H1 (cell line): ENCODE results near the gene PTPN12.

Experiments
- EGR1 ChIP-seq: IDR thresholded peaks from 2 replicates; pipeline ENCODE4 v1.6.1; 2011; ENCODE audit warnings: low read depth, low read length, borderline replicate concordance
- EZH2 ChIP-seq: fragments of 200-600 bp; sonication (generic); IDR thresholded peaks from 2 replicates; pipeline ENCODE4 v1.7.1; 2012; ENCODE audit warnings: low read depth, mild to moderate bottlenecking, moderate library complexity, low read length, inconsistent platforms; ENCODE audit not compliant: severe bottlenecking
- GABPA ChIP-seq: IDR thresholded peaks from 2 replicates; pipeline ENCODE4 v1.6.1; 2011; ENCODE audit warnings: mild to moderate bottlenecking, low read length, moderate library complexity, borderline replicate concordance; ENCODE audit not compliant: insufficient read depth
- KDM1A ChIP-seq: fragments of 200-600, 300-600 bp; sonication (generic); IDR thresholded peaks from 2 replicates; pipeline ENCODE4 v1.7.1; 2016; ENCODE audit warnings: mild to moderate bottlenecking, low read length, borderline replicate concordance
- NANOG ChIP-seq: IDR thresholded peaks from 2 replicates; pipeline ENCODE4 v1.6.1; 2011; ENCODE audit warnings: low read length, low read depth, mild to moderate bottlenecking, inconsistent platforms; ENCODE audit not compliant: insufficient read depth, poor library complexity, severe bottlenecking
- POLR2A ChIP-seq, 2 experiments: IDR thresholded peaks; 1 replicate in 1 of 2; 2 replicates in 1 of 2; pipeline ENCODE4 v1.6.1; 2011; ENCODE audit warnings: low read depth in 2 of 2, low read length in 2 of 2, mild to moderate bottlenecking in 2 of 2; ENCODE audit errors: control extremely low read depth in 1 of 2
- RFX5 ChIP-seq: IDR thresholded peaks from 2 replicates; pipeline ENCODE4 v1.6.1; 2011; ENCODE audit warnings: low read depth, low read length, improper control_type of control experiment, borderline replicate concordance
- SRF ChIP-seq: IDR thresholded peaks from 2 replicates; pipeline ENCODE4 v1.6.1; 2011; ENCODE audit warnings: mild to moderate bottlenecking, low read depth, low read length, moderate library complexity
- TBP ChIP-seq: IDR thresholded peaks from 2 replicates; pipeline ENCODE4 v1.6.1; 2011; ENCODE audit warnings: low read depth, low read length, improper control_type of control experiment
- TEAD4 ChIP-seq: IDR thresholded peaks from 2 replicates; pipeline ENCODE4 v1.6.1; 2012; ENCODE audit warnings: low read depth, low read length, inconsistent platforms, mixed read lengths
- TF ChIP-seq, protein P1 (sequence below), 3 experiments: IDR thresholded peaks; 1 replicate in 2 of 3; 2 replicates in 1 of 3; pipeline versions ENCODE4 v1.5.1 to v1.6.1; 2011; ENCODE audit warnings: low read length in 3 of 3, mild to moderate bottlenecking in 3 of 3, inconsistent platforms in 2 of 3, low read depth in 1 of 3, moderate library complexity in 1 of 3; ENCODE audit not compliant: insufficient read depth in 1 of 3; ENCODE audit errors: control extremely low read depth in 1 of 3
- TF ChIP-seq, protein P2 (sequence below): IDR thresholded peaks from 2 replicates; pipeline ENCODE4 v1.6.1; 2012; ENCODE audit warnings: inconsistent platforms

DNA sequence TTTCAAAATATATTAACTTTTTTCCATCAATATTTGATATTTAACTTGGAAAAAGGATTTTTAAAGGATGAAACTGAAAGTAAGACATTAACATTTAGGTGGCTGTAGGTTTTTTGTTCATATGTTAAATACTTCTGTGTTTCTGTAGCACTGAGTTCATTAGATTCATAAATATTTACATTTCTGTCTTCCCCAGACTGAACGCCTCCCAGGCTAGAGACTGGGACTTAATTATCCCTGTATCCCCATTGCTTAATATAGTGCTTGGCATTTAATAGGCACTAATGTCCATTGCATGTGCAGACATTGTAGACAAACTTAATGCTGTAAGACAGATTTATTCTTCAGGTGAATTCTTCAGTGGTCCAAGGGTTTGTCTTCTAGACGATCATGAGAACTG lies 7.4 kb downstream of the PTPN12 start:
- no peak for TF ChIP-seq RFX5
- TF ChIP-seq, protein P1, sequence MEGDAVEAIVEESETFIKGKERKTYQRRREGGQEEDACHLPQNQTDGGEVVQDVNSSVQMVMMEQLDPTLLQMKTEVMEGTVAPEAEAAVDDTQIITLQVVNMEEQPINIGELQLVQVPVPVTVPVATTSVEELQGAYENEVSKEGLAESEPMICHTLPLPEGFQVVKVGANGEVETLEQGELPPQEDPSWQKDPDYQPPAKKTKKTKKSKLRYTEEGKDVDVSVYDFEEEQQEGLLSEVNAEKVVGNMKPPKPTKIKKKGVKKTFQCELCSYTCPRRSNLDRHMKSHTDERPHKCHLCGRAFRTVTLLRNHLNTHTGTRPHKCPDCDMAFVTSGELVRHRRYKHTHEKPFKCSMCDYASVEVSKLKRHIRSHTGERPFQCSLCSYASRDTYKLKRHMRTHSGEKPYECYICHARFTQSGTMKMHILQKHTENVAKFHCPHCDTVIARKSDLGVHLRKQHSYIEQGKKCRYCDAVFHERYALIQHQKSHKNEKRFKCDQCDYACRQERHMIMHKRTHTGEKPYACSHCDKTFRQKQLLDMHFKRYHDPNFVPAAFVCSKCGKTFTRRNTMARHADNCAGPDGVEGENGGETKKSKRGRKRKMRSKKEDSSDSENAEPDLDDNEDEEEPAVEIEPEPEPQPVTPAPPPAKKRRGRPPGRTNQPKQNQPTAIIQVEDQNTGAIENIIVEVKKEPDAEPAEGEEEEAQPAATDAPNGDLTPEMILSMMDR (IDR thresholded peaks at IDR 0.05; ENCODE audit: control extremely low read depth in 1 of 3, insufficient read depth in 1 of 3, low read depth in 1 of 3, low read length in 3 of 3) = no peak
- TF ChIP-seq NANOG = no peak
- no peak for TF ChIP-seq EZH2
- no peak for TF ChIP-seq SRF
- no peak for TF ChIP-seq KDM1A
- no peak for TF ChIP-seq TEAD4
- TF ChIP-seq TBP = no peak
- TF ChIP-seq EGR1 = no peak
- TF ChIP-seq, protein P2, sequence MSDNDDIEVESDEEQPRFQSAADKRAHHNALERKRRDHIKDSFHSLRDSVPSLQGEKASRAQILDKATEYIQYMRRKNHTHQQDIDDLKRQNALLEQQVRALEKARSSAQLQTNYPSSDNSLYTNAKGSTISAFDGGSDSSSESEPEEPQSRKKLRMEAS = no peak
- TF ChIP-seq POLR2A (IDR thresholded peaks at IDR 0.05; ENCODE audit: control extremely low read depth in 1 of 2, low read depth in 2 of 2, low read length in 2 of 2) = no peak
- TF ChIP-seq GABPA = no peak
